D721Med (cell line): ENCODE results near the gene SLC35F5.
A peak's percentile ranks its signal among the peaks of the same experiment; 100 is the strongest.
"Not testable (repeated sequence)": the region's sequence is repeated elsewhere in the genome, so short reads cannot be mapped to it uniquely, and the experiment has no call there.

Source experiments
- DNase-seq: peaks from one replicate; pipeline ENCODE4 v3.0.0; 2011; ENCODE audit warnings: low spot score; ENCODE audit not compliant: insufficient read length
- FAIRE-seq: peaks from 2 replicates; lab custom pipeline; 2011; peaks lifted over from hg19 to GRCh38; lab: Jason Lieb, UNC
- TF ChIP-seq, protein P1 (sequence below): IDR thresholded peaks from 2 replicates; pipeline ENCODE4 v1.5.1; 2012; ENCODE audit warnings: mild to moderate bottlenecking, control low read depth; ENCODE audit not compliant: insufficient read depth; ENCODE audit errors: missing control alignments

SLC35F5 gene

DNA sequence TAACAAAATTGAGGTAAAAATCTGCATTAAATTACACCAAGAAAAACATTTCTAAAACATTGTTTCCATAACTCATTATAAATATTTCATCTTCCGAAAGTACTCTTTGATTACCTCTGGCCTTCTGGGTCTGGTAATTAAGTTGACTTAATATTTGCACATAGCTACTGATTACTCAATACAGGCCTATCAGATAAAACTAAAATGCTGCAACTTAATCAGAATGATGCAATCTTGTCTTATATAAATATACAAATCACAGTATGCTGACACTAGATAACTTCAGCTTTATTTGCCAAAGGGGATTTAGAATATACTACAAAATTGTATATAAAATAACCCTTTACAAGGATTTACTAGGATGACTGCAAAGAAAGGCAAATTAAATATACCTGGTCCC lies 49.3 kb downstream of the SLC35F5 start:
- TF ChIP-seq, protein P1, sequence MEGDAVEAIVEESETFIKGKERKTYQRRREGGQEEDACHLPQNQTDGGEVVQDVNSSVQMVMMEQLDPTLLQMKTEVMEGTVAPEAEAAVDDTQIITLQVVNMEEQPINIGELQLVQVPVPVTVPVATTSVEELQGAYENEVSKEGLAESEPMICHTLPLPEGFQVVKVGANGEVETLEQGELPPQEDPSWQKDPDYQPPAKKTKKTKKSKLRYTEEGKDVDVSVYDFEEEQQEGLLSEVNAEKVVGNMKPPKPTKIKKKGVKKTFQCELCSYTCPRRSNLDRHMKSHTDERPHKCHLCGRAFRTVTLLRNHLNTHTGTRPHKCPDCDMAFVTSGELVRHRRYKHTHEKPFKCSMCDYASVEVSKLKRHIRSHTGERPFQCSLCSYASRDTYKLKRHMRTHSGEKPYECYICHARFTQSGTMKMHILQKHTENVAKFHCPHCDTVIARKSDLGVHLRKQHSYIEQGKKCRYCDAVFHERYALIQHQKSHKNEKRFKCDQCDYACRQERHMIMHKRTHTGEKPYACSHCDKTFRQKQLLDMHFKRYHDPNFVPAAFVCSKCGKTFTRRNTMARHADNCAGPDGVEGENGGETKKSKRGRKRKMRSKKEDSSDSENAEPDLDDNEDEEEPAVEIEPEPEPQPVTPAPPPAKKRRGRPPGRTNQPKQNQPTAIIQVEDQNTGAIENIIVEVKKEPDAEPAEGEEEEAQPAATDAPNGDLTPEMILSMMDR = no peak
- DNase-seq (no peak), FAIRE-seq (no peak)

DNA sequence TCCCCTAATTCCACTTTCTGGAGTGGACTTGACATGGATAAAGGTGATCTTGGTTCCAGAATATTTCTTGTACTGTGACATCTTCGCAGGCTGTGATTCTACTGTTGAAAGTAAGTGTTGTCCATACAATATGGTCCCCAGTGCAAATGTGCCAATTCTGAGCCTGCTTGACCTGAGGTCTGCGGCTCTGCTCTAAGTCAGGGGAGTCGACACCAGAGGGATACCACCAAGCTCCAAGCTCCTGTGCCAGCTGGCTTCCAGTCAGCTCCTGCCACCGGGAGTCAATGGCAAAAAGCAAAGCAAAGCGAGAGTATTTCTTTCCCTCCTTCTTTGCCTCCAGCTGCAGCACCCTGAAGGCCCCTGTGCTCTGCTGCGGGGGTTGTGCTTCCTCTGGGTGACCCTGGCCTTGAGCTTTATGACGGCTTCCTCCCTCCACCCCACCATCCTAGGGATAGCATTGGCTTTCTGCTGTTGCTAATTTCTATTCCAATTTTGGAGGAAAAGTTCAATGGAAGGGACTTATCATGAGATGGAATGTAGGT lies 50.4 kb downstream of the SLC35F5 start:
- TF ChIP-seq, protein P1 = no peak
- DNase-seq = no peak
- FAIRE-seq = no peak

DNA sequence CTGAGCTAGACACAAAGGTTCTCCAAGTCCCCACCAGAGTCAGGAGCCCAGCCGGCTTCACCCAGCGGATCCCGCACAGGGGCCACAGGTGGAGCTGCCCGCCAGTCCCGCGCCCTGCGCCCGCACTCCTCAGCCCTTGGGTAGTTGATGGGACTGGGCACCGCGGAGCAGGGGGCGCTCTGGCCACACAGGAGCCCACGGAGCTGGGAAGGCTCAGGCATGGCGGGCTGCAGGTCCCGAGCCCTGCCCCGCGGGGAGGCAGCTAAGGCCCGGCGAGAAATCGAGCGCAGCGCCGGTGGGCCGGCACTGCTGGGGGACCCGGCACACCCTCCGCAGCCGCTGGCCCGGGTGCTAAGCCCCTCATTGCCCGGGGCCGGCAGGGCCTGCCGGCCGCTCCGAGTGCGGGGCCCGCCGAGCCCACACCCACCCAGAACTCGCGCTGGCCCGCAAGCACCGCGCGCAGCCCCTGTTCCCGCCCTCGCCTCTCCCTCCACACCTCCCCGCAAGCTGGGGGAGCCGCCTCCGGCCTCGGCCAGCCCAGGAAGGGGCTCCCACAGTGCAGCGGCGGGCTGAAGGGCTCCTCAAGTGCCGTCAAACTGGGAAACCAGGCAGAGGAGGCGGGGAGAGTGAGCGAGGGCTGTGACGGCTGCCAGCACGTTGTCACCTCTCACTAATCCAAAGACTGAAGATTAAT lies 52.0 kb downstream of the SLC35F5 start:
- not testable (repeated sequence) for FAIRE-seq, DNase-seq

DNA sequence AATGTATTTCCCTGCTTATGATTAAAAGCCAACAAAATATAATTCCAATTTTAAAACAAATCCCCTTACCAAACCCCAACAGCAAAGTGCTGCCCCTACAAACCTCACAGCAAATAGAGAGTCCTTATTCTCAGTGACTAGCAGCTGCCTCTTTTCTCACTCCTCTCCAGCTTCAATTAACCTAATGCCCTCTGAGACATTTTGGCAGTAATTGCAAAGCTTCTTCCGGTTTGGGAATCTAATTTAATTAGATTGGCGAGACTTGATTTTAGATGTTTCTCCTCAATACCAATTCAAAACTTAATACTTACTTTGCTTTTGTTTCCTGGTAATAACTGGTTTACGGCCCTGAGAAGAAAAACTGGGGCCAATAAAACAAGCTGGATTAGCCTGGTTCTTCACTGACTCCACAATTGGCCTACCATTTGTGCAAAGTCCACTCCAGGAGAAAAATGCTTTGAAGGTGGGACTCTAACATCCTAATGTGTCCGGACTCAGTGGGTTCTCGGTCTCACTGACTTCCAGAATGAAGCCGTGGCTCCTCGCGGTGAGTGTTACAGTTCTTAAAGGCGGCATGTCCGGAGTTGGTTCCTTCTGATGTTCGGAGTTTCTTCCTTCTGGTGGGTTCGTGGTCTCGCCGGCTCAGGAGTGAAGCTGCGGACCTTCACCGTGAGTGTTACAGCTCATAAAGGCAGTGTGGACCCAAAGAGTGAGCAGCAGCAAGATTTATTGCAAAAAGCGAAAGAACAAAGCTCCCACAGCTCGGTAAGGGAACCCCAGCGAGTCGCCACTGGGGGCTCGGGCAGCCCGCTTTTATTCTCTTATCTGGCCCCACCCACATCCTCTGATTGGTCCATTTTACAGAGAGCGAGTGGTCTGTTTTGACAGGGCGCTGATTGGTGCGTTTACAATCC lies 52.8 kb downstream of the SLC35F5 start:
- FAIRE-seq = no peak

DNA sequence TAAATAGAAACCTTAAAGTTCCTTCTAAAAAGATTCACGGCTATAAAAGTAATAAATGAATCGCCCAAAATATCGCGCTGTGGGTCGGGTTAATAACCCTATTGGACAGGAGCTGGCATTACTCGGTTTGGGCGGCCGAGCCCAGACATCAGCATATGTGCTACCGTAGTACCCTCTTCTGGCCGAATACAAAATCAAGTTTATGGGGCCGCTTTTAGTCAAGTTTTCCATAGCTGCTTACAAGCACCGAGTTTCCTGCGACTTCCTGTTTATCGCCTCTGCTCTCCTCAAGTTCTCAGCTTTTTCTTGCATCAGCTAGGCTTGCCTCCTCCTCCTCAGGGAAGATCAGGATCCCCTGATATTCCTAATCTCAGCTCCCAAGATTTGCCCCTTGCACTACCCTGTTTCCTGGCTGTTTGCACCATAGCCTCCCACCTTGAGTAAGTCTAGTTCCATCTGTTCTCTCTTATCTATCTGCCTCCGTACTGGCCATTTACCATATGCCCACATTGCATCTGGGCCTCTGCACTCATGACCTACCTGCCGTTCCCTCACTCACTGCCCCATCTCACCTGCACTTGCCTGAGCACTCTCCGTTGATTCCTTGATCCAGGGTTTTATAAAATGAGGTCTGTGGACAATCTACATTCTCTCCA lies 56.1 kb downstream of the SLC35F5 start:
- FAIRE-seq = no peak

More for the DNA sequence above, 52.8 kb downstream of the SLC35F5 start:
- no peak for DNase-seq
- TF ChIP-seq, protein P1 = no peak

DNA sequence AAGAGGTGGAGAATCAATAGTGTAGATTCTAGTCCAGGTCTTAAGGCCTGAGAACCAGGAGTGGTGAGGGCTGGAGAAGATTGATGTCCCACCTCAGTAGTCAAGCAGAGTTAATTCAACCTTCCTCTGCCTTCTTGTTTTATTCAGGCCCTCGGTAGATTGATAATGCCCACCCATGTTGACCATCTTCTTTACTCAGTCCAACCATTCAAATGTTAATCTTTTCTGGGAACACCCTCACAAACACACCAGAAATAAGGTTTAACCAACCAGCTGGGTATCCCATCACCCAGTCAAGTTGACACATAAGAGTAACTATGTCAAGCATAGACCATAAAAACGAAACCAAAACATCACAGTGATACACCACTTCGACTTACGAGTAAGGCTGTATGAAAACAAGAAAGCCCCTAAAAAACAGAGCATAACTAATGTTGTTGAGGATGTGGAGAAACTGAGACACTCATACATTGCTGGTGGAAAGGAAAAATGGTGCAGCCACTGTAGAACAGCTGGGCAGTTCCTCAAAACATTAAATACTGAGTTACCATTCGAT lies 57.5 kb downstream of the SLC35F5 start:
- FAIRE-seq = no peak
- DNase-seq = no peak
- TF ChIP-seq, protein P1 = no peak

More for the DNA sequence above, 56.1 kb downstream of the SLC35F5 start:
- DNase-seq = no peak
- TF ChIP-seq, protein P1 = peak; percentile 40

DNA sequence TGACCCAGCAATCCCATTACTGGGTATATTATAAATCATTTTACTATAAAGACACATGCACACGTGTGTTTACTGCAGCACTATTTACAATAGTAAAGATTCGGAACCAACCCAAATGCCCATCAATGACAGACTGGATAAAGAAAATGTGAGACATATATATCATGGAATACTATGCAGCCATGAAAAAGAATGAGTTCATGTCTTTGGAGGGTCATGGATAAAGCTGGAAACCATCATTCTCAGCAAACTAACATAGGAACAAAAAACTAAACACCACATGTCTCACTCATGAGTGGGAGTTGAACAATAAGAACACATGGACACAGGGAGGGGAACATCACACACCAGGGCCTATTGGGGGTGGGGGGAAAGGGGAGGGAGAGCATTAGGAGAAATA lies 58.2 kb downstream of the SLC35F5 start:
- DNase-seq, FAIRE-seq: not testable (repeated sequence)
